H1 (cell line): ENCODE data around the gene CRACDL. TPM values are rescaled to one million over a fixed set of nuclear protein-coding genes. Genes with fewer than 3 reads are reported as not detected.

ENCODE experiments used
- EP300 ChIP-seq, 2 experiments: IDR thresholded peaks; 1 replicate in 1 of 2; 2 replicates in 1 of 2; pipeline ENCODE4 v1.6.1; 2011 to 2012; ENCODE audit warnings: low read depth in 2 of 2, low read length in 2 of 2, mild to moderate bottlenecking in 2 of 2, borderline replicate concordance in 1 of 2, inconsistent platforms in 1 of 2, moderate library complexity in 1 of 2
- HDAC6 ChIP-seq: IDR thresholded peaks from one replicate; pipeline ENCODE4 v1.7.1; 2012; ENCODE audit warnings: low read depth, mild to moderate bottlenecking, inconsistent platforms, low read length, moderate library complexity
- RAD21 ChIP-seq, 2 experiments: IDR thresholded peaks in 1 of 2; conservative IDR thresholded peaks in 1 of 2; 2 replicates each; pipeline ENCODE4 v1.6.1; 2011; ENCODE audit warnings: low read depth in 2 of 2, low read length in 2 of 2, improper control_type of control experiment in 1 of 2, inconsistent platforms in 1 of 2, mild to moderate bottlenecking in 1 of 2, moderate library complexity in 1 of 2
- SIRT6 ChIP-seq: IDR thresholded peaks from one replicate; pipeline ENCODE4 v1.7.1; 2012; ENCODE audit warnings: low read length, inconsistent platforms
- polyA plus RNA-seq, 7 experiments: library from polyadenylated mRNA; depleted of rRNA in 3 of 7; stranded (reverse) in 5 of 7; unstranded in 2 of 7; fragments of >200 nt in 5 of 7; fragments of 200-250 nt in 2 of 7; gene quantifications; 1 replicate in 5 of 7; 2 replicates in 1 of 7; 4 replicates in 1 of 7; pipeline versions ENCODE4 v1.2.1 to v1.2.3, GENCODE V29; 2011 to 2013; ENCODE audit warnings: missing spikeins in 2 of 7, mixed read lengths in 2 of 7
- total RNA-seq: library from RNA; stranded (reverse); fragmentation: NEBNext Ultra II Directional; extraction: Animal tissue kit (Norgen Biotek cat#: 25700); gene quantifications from 2 replicates; pipeline ENCODE4 v1.2.1, GENCODE V29; 2021

Gene CRACDL
- total and polyA plus RNA-seq, 2 of the 8 experiments (the other 6 are each of a cell fraction or from before 2014, with no cell fraction given) = 0.07 to 0.38 TPM

- TF ChIP-seq RAD21 (IDR thresholded peaks at IDR 0.05 in 1 of 2, conservative IDR thresholded peaks at IDR 0.05 in 1 of 2; ENCODE audit: low read depth in 2 of 2, low read length in 2 of 2) = no peak
- TF ChIP-seq HDAC6 = no peak
- TF ChIP-seq EP300 (IDR thresholded peaks at IDR 0.05; ENCODE audit: borderline replicate concordance in 1 of 2, low read depth in 2 of 2, low read length in 2 of 2) = no peak
- no peak for TF ChIP-seq SIRT6
Observed at GRCh38 chr2:98806236-98806697, 129.8 kb downstream of the CRACDL start (continued).
